Measurements from ENCODE around the gene KIF26B. TPM values are rescaled to one million over a fixed set of nuclear protein-coding genes. Genes with fewer than 3 reads are reported as not detected.

The KIF26B gene
- total RNA-seq, 1 donor from 2014 or later = 5.1 TPM

DNA sequence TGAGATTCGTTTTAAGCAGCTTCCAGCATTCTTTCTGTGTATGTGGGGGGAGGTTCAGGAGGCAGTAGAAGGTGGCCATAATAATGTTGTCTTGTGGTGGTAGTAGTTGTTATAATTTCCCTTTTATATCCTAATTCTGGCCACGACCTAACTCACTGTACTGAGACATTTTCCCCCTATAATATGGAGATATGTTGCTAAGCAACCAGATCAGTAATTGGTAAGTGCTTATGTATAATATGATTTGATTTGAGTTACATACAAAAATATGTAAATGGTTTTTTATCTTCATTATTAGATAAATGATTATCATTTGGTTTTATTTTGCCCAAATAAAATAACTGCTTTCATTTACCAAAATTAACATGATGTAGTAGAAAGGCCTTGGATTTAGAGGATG lies 376.2 kb downstream of the KIF26B start:
- H3K27ac Mint-ChIP-seq = no peak overlapping the region
- H3K36me3 Mint-ChIP-seq (ENCODE audit: insufficient read depth) = no peaks in the 10 kb centered on the region
- H3K4me3 Mint-ChIP-seq (ENCODE audit: low read depth) = no peak overlapping the region
- DNase-seq (ENCODE audit: low spot score, unreplicated experiment) = no peak
- TF ChIP-seq CTCF (IDR thresholded peaks at IDR 0.05; ENCODE audit: unreplicated experiment) = no peak
- no peaks in the 10 kb centered on the region for H3K27me3 Mint-ChIP-seq
- no peaks in the 10 kb centered on the region for H3K4me1 Mint-ChIP-seq (ENCODE audit: low read depth)
- H3K9me3 Mint-ChIP-seq (ENCODE audit: low read depth) = no peaks in the 10 kb centered on the region

GRCh38 chr1:245537992-245538391 lies 383.2 kb downstream of the KIF26B start:
- no peaks in the 10 kb centered on the region for H3K4me1 Mint-ChIP-seq (ENCODE audit: low read depth)
- no peak for TF ChIP-seq CTCF (IDR thresholded peaks at IDR 0.05; ENCODE audit: unreplicated experiment)
- DNase-seq (ENCODE audit: low spot score, unreplicated experiment) = no peak
- H3K27me3 Mint-ChIP-seq = peaks cover 4% of the 10 kb centered on the region
- H3K9me3 Mint-ChIP-seq (ENCODE audit: low read depth) = no peaks in the 10 kb centered on the region
- no peak overlapping the region for H3K4me3 Mint-ChIP-seq (ENCODE audit: low read depth)
- no peak overlapping the region for H3K27ac Mint-ChIP-seq
- no peaks in the 10 kb centered on the region for H3K36me3 Mint-ChIP-seq (ENCODE audit: insufficient read depth)

GRCh38 chr1:245538671-245539070 lies 383.9 kb downstream of the KIF26B start:
- Mint-ChIP-seq H3K36me3 (ENCODE audit: insufficient read depth) (no peaks in the 10 kb centered on the region), H3K27me3 (peaks cover 4% of the 10 kb centered on the region), H3K4me1 (ENCODE audit: low read depth) (no peaks in the 10 kb centered on the region), H3K27ac (no peak overlapping the region), H3K4me3 (ENCODE audit: low read depth) (no peak overlapping the region), H3K9me3 (ENCODE audit: low read depth) (no peaks in the 10 kb centered on the region)
- no peak for TF ChIP-seq CTCF (IDR thresholded peaks at IDR 0.05; ENCODE audit: unreplicated experiment)
- no peak for DNase-seq (ENCODE audit: low spot score, unreplicated experiment)

DNA sequence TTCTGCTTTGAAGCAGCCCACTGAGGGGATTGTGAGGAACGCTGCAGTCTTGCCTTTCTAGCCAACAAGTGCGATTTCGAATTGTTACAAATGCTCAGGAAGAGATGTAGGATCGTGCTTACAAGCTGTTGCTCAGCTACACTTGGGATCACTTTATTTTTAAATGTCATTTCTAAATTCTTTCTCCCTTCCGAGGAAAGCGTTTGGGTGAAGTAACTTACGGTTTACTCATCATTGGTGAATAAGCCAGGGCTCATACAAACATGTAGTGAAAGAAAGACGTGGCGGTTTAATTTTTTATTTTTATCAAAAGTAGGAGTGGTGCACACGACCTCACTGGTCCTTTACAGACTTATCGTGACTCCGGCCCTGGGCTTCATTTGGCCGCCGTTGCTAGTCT lies 386.6 kb downstream of the KIF26B start:
- H3K4me3 Mint-ChIP-seq (ENCODE audit: low read depth) = no peak overlapping the region
- TF ChIP-seq CTCF (IDR thresholded peaks at IDR 0.05; ENCODE audit: unreplicated experiment) = no peak
- H3K4me1 Mint-ChIP-seq (ENCODE audit: low read depth) = no peaks in the 10 kb centered on the region
- H3K9me3 Mint-ChIP-seq (ENCODE audit: low read depth) = no peaks in the 10 kb centered on the region
- peaks cover 4% of the 10 kb centered on the region for H3K27me3 Mint-ChIP-seq
- no peak overlapping the region for H3K27ac Mint-ChIP-seq
- no peaks in the 10 kb centered on the region for H3K36me3 Mint-ChIP-seq (ENCODE audit: insufficient read depth)
- no peak for DNase-seq (ENCODE audit: low spot score, unreplicated experiment)

DNA sequence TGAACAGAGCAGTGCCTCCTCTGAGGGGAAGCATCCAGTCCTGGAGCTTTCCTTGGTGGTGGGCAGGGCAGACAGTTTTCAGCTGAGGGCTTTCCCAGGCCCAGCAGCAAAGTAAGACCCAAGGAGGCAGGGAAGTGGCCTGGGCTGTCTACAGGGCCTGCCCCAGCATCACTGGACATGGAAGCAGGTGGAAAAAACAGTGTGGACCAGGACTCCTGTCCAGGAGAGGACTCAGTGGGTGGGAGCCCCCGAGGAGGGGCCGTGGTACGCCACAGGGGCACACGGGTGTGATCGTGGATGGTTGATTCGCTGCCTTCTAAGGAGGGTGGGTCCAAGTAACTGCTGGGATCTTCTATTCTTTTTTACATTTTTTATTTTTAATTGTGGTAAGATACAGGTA lies 387.6 kb downstream of the KIF26B start:
- H3K27me3 Mint-ChIP-seq = peaks cover 4% of the 10 kb centered on the region
- H3K9me3 Mint-ChIP-seq (ENCODE audit: low read depth) = no peaks in the 10 kb centered on the region
- H3K36me3 Mint-ChIP-seq (ENCODE audit: insufficient read depth) = no peaks in the 10 kb centered on the region
- TF ChIP-seq CTCF (IDR thresholded peaks at IDR 0.05; ENCODE audit: unreplicated experiment) = no peak
- H3K4me3 Mint-ChIP-seq (ENCODE audit: low read depth) = no peak overlapping the region
- DNase-seq (ENCODE audit: low spot score, unreplicated experiment) = no peak
- H3K27ac Mint-ChIP-seq = no peak overlapping the region
- H3K4me1 Mint-ChIP-seq (ENCODE audit: low read depth) = no peaks in the 10 kb centered on the region

Data from progenitor cell of endocrine pancreas (in vitro differentiated cells).